Activated CD8-positive, alpha-beta T cell treated with anti-CD3 and anti-CD28 coated beads for 36 hours (primary cell): ENCODE measurements around the gene KIF24. TPM values are rescaled to one million over a fixed set of nuclear protein-coding genes. Genes with fewer than 3 reads are reported as not detected.

Source experiments
- ATAC-seq: fragments of 200-7000 bp; cut with Tn5 transposase; one replicate; pipeline ENCODE4 v1.10.0; 2021; ENCODE audit warnings: mild to moderate bottlenecking, moderate library complexity
- CTCF ChIA-PET: fragments of 350-600 bp; sonication (Branson Sonifier 250); formaldehyde crosslinking; loops from one replicate; lab custom pipeline; 2021; ENCODE audit warnings: antibody characterized with exemption; lab: Charles Lee
- POLR2A ChIA-PET: fragments of 350-600 bp; sonication (Branson Sonifier 250); formaldehyde crosslinking; loops from one replicate; lab custom pipeline; 2021; ENCODE audit warnings: antibody characterized with exemption; lab: Charles Lee
- DNase-seq: peaks from one replicate; pipeline ENCODE4 v3.0.0-alpha.2; 2020
- H3K27ac Mint-ChIP-seq: one replicate; pipeline ENCODE4 v1.8.0; 2021; ENCODE audit warnings: mild to moderate bottlenecking, mixed read lengths
- H3K27me3 Mint-ChIP-seq: one replicate; pipeline ENCODE4 v1.8.0; 2021; ENCODE audit warnings: mixed read lengths
- H3K36me3 Mint-ChIP-seq: one replicate; pipeline ENCODE4 v1.8.0; 2021; ENCODE audit warnings: low read depth, mixed read lengths
- H3K4me1 Mint-ChIP-seq: one replicate; pipeline ENCODE4 v1.8.0; 2021; ENCODE audit warnings: low read depth, mixed read lengths
- H3K4me3 Mint-ChIP-seq: one replicate; pipeline ENCODE4 v1.8.0; 2021; ENCODE audit warnings: mild to moderate bottlenecking, moderate library complexity, mixed read lengths
- H3K9me3 Mint-ChIP-seq: one replicate; pipeline ENCODE4 v1.8.0; 2021; ENCODE audit warnings: mixed read lengths
- intact Hi-C: fragments of 100-400 bp; cut with micrococcal nuclease; formaldehyde crosslinking; loops from one replicate; pipeline ENCODE4 v1.10.0; 2022
- total RNA-seq, 2 experiments: library from RNA; stranded (reverse); gene quantifications; one replicate each; pipeline ENCODE4 v1.2.3, GENCODE V29; 2021
- TF ChIP-seq, protein P1 (sequence below): fragments of 200-600 bp; IDR thresholded peaks from one replicate; pipeline ENCODE4 v1.8.0; 2022; ENCODE audit warnings: antibody characterized with exemption, mild to moderate bottlenecking

Gene KIF24
- total RNA-seq, 2 experiments from 2014 or later, result 5.8 to 5.9 TPM

DNA sequence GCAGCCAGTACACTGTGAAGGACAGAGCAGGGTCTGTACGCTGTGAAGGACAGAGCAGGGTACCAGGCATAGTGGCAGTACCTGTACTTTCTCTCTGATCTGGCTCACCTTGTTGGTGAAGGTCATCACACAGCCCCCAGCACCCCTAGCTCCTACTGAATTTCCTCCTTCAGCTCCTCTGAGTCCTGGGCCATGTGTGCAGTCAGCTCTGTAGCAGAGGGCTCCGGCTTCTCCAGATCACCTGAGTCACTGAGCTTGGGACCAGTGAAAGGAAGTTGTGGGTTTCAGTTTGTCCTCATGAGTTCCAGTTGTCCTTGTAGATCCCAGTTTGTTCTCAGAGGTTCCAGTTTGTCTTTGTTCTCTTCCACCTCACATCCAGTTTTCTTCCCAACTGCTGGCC, 5.8 kb upstream of the KIF24 start:
- POLR2A ChIA-PET, result interaction anchor here (0.6 to 2.0 kb wide), 2 partner anchors 13 to 59 kb away, joined by 4 to 6 read pairs; no protein-coding TSS in a partner anchor
- TF ChIP-seq, protein P1, sequence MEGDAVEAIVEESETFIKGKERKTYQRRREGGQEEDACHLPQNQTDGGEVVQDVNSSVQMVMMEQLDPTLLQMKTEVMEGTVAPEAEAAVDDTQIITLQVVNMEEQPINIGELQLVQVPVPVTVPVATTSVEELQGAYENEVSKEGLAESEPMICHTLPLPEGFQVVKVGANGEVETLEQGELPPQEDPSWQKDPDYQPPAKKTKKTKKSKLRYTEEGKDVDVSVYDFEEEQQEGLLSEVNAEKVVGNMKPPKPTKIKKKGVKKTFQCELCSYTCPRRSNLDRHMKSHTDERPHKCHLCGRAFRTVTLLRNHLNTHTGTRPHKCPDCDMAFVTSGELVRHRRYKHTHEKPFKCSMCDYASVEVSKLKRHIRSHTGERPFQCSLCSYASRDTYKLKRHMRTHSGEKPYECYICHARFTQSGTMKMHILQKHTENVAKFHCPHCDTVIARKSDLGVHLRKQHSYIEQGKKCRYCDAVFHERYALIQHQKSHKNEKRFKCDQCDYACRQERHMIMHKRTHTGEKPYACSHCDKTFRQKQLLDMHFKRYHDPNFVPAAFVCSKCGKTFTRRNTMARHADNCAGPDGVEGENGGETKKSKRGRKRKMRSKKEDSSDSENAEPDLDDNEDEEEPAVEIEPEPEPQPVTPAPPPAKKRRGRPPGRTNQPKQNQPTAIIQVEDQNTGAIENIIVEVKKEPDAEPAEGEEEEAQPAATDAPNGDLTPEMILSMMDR, result no peak
- H3K27me3 Mint-ChIP-seq, result no peaks in the 10 kb centered on the region
- no peak overlapping the region for H3K4me3 Mint-ChIP-seq
- no peaks in the 10 kb centered on the region for H3K9me3 Mint-ChIP-seq
- peaks cover 27% of the 10 kb centered on the region for H3K4me1 Mint-ChIP-seq
- no peak overlapping the region for H3K27ac Mint-ChIP-seq
- H3K36me3 Mint-ChIP-seq, result peaks cover 9% of the 10 kb centered on the region
- ATAC-seq, result no peak
- intact Hi-C loops, result no loop called here
- no peak for DNase-seq
- CTCF ChIA-PET, result interaction anchor here (1.0 to 6.5 kb wide), 4 partner anchors 42 to 166 kb away, joined by 3 to 117 read pairs (median 4); partner anchors contain the start of gene MYORG

DNA sequence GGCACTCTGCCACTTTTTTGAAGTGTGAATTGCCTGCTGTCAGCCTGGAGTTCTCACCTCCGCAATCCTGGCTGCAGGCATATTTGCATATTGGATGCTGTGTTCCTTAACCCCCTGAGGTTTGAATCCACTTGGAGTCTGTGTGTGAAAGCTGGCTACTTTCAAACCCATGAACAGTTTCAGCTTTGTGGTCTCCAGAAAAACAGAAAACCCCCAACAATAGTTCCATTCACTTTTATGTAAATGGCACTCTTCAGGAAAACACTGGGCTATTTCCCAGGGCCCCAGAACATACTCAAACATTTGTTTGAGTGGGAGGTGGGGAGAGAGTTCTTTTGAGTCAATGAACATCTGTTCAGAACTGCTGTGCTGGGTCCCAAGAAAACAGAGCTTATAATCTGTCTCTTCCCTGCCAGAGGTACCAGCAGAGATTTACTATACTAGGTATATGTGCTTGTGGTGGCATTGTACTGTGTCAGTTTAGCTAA, 5.3 kb upstream of the KIF24 start:
- TF ChIP-seq, protein P1, result no peak

DNA sequence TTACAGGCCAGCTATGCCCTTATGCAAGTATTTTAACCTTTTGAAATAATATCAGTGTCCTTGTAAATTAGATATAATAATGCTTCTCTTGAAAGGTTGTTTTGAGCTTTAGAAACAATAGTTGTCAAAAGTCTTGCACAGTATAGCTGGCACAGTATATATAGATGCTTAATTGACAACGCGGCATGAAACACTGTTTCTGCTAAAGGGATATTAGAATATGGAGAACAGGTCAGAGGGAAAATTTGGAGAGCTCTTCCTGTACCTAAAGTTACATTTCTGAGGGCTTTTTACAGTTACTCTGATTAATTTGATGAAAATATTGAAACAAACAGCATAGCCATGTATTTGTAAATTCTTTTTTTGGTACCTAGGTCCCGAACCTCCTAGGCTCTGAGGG, 4.8 kb upstream of the KIF24 start:
- ATAC-seq (no peak), DNase-seq (no peak)
- ChIA-PET POLR2A (interaction anchor here (0.6 to 2.0 kb wide), 2 partner anchors 14 to 302 kb away, joined by 3 to 6 read pairs; no protein-coding TSS in a partner anchor), CTCF (interaction anchor here (0.9 to 6.5 kb wide), 6 partner anchors 8 to 270 kb away, joined by 3 to 117 read pairs (median 4); partner anchors contain the start of gene MYORG)
- peaks cover 27% of the 10 kb centered on the region for H3K4me1 Mint-ChIP-seq
- H3K9me3 Mint-ChIP-seq, result no peaks in the 10 kb centered on the region
- no peak overlapping the region for H3K27ac Mint-ChIP-seq
- H3K4me3 Mint-ChIP-seq, result no peak overlapping the region
- H3K27me3 Mint-ChIP-seq, result no peaks in the 10 kb centered on the region
- intact Hi-C loops, result no loop called here
- TF ChIP-seq, protein P1, result no peak
- peaks cover 5% of the 10 kb centered on the region for H3K36me3 Mint-ChIP-seq

More for the DNA sequence above, 5.3 kb upstream of the KIF24 start:
- DNase-seq, result no peak
- Mint-ChIP-seq H3K27ac (no peak overlapping the region), H3K9me3 (no peaks in the 10 kb centered on the region), H3K36me3 (peaks cover 9% of the 10 kb centered on the region), H3K4me1 (peaks cover 27% of the 10 kb centered on the region), H3K4me3 (no peak overlapping the region), H3K27me3 (no peaks in the 10 kb centered on the region)
- intact Hi-C loops, result no loop called here
- ChIA-PET POLR2A (interaction anchor here (0.6 to 2.0 kb wide), 2 partner anchors 13 to 59 kb away, joined by 4 to 6 read pairs; no protein-coding TSS in a partner anchor), CTCF (interaction anchor here (1.0 to 6.5 kb wide), 4 partner anchors 34 to 166 kb away, joined by 3 to 117 read pairs (median 4); partner anchors contain the start of gene MYORG)
- no peak for ATAC-seq

DNA sequence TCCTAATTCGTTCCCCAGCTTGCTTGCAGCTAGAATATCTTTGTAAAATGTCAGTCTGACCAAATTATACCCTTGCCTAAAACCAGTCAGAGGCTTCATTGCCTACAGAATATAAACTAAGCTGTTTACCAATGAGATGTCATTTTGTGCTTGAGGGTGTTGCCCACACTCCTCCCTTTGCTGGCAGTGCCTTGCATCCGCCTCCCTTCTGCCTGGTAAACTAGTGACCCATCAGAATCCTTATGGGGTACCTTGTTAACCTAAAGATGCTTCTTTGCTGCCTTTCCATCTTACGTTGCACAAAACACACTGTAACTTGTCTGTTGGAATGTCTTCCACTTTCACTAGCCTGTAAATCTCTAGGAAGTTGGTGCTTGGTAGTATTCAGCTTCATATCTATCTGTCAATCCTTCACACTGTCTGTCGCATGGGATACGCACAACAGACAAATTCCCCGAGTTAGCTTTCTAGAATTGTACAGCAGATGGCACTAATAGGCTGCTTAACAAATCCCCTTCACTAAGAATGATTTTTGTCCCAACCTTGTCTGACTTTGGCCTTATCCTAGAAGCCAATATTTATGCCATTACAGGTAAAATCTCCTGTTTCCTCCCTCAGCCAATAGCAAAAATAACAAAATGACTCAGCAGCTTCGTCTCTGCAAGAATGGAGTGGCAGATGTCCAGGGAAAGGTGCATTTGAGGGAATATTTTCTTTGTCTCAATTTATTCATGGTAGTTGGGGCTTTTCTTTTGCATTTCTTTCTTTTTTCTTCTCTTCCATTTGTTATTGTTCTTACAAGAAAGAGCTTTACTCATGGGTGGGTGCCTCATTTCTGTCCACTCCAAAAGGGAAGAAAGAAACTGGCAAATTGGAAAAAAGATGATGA, 3.3 kb upstream of the KIF24 start:
- no peak overlapping the region for H3K27ac Mint-ChIP-seq
- ATAC-seq (no peak), DNase-seq (no peak)
- ChIA-PET POLR2A (interaction anchor here (3.4 kb wide), 1 partner anchor 47 kb away, joined by 14 read pairs; no protein-coding TSS in a partner anchor), CTCF (interaction anchor here (0.8 to 6.5 kb wide), 8 partner anchors 9 to 79 kb away, joined by 3 to 117 read pairs (median 5); partner anchors contain the start of gene MYORG)
- H3K27me3 Mint-ChIP-seq, result no peaks in the 10 kb centered on the region
- H3K4me1 Mint-ChIP-seq, result peaks cover 29% of the 10 kb centered on the region
- no peaks in the 10 kb centered on the region for H3K36me3 Mint-ChIP-seq
- no peak overlapping the region for H3K4me3 Mint-ChIP-seq
- intact Hi-C loops, result no loop called here
- TF ChIP-seq, protein P1, result peak; percentile 56
- no peaks in the 10 kb centered on the region for H3K9me3 Mint-ChIP-seq
